ENCODE measurements around the gene PARD3B. TPM values are rescaled to one million over a fixed set of nuclear protein-coding genes. Genes with fewer than 3 reads are reported as not detected.

PARD3B gene
- total RNA-seq, 3 donors from 2014 or later = 0.18 to 0.48 (median 0.27) TPM

GRCh38 chr2:205662206-205662965 is 1117.1 kb downstream of the PARD3B start:
- H3K36me3 Mint-ChIP-seq (ENCODE audit: insufficient read depth) = no peaks in the 10 kb centered on the region
- no peak overlapping the region for H3K4me3 Mint-ChIP-seq
- no peak for ATAC-seq
- H3K9me3 Mint-ChIP-seq = no peaks in the 10 kb centered on the region
- H3K27me3 Mint-ChIP-seq (ENCODE audit: low read depth) = peaks cover 3% of the 10 kb centered on the region
- no peak for DNase-seq
- peaks cover 20% of the 10 kb centered on the region for H3K4me1 Mint-ChIP-seq (ENCODE audit: low read depth)

DNA sequence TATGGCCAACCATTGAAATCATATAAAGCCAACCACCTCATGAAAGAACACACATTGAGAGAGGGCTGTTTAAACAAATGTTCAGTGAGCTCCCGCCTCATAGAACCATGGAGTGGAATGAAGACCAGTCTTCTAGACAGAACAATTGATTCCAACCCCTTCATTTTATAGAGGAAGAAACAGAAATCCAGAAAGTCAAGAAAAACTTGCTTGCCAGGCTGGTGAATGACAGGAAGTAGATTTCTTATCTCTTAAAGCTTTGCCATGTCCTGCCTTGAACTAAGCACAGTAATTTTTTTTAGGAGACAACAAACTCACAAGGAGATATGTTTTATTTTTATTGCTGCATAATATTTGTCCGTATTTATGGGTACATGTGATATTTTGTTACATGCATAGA is 1120.5 kb downstream of the PARD3B start:
- Mint-ChIP-seq H3K4me3 (no peak overlapping the region), H3K27me3 (ENCODE audit: low read depth) (no peaks in the 10 kb centered on the region), H3K4me1 (ENCODE audit: low read depth) (peaks cover 10% of the 10 kb centered on the region), H3K9me3 (no peaks in the 10 kb centered on the region), H3K36me3 (ENCODE audit: insufficient read depth) (no peaks in the 10 kb centered on the region)
- DNase-seq (no peak), ATAC-seq (no peak)

Data from activated T-cell treated with anti-CD3 and anti-CD28 coated beads, Interleukin-2, amount 50 U/mL, for 4 hours (primary cell).